RPMI7951 (cell line): ENCODE data around the gene HK1. TPM values are rescaled to one million over a fixed set of nuclear protein-coding genes. Genes with fewer than 3 reads are reported as not detected.

Experiments
- DNase-seq: peaks from one replicate; pipeline ENCODE4 v3.0.0-alpha.2; 2012; ENCODE audit warnings: low read depth
- total RNA-seq: library from RNA; depleted of rRNA; stranded (reverse); fragments of >200 nt; shearing (Covaris generic); gene quantifications from 2 replicates; pipeline ENCODE4 v1.2.3, GENCODE V29; 2014

HK1 gene
- total RNA-seq, 1 experiment from 2014 or later, result 72.7 TPM

DNA sequence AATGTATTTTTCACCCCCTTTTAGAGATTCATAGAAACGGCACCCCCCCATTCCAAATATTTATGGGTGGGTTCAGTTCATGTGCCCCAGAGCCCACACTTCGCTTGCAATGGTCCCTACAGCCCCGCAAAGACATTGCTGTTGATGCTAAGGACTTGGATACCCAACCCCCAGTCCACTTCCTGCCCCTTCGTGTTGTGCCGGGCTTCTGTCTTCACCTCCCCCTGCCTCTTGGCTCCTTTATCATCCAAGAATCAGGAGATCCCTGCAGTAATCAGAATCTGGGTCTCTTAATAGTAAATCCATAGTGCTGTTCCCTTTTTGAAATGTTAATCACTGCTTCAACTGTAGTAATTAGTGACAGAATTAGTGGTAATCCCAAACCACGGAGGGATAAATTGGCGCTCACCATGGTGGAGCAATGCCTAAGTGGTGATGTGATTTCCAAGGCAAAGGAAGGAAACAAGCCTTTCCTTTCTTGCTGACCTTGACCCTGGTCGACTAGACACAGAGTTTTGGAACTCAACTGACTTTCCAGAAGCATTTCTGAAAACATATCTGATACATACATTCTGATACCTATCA lies 67.7 kb downstream of the HK1 start:
- DNase-seq, result no peak

DNA sequence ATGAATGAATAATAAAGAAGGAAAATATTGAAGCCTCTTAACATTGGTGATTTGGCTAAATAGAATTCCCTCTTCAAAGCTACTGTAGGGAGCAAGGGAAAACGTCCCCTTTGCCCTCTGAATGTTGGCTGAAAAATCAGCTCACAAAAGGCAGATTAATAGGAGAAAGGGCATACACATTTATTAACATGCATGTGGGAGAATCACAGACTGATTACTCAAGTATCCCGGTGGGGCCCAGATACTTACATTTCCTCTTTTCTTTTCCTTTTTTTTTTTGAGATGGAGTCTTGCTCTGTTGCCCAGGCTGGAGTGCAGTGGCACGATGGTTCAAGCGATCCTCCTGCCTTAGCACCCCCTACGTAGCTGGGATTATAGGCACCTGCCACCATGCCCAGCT lies 68.5 kb downstream of the HK1 start:
- no peak for DNase-seq

DNA sequence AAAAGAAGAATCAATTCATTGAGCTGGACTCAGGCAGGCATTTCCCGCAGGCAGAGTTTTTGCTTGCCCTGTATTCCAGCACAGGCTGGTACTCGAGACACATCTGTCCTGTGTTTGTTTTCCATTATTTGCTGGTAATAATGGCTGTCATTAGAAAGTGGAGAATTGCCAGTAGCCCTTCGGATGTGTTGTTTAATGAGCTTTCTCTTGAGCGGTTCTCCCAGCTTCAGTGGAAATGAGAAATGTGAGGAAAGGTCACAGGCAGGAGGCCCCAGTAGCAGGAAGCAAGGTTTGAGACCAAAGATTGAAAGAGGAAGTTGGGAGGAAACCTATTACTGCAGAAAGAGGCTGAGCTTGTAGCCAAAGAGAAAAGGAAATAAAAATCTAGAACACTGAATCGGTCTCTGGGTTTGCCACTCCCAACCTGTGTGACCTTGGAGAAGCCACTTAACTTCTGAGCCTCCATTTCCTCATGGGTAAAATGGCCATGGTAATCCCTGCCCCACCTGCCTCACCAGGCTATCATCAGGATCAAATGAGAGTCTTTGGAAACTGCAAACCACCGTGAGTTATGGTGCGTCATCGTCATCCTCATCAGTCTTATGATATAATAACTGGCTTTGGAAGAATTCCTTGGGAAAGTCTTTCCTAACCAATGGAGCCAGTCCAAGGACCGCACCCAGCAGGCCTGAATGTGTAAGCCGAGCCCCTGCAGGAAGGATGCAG lies 70.7 kb downstream of the HK1 start:
- peak; percentile 87 for DNase-seq

DNA sequence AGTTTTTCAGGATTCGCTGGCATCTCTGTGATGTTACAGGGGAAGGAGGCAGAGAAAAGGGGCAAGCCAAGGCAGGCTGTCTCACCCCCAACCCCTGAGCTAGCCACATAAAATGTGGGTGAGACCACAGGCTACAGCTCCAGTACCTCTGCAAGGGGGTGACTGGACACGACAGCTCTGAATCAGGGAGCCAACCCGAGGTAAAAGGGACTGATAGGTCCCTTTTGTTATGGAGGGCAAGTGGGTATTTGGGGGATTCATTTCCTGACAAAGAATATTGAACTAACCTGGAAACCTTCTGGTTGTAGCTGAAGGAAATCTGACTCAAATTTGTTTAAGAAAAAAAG lies 71.2 kb downstream of the HK1 start:
- DNase-seq, result no peak

DNA sequence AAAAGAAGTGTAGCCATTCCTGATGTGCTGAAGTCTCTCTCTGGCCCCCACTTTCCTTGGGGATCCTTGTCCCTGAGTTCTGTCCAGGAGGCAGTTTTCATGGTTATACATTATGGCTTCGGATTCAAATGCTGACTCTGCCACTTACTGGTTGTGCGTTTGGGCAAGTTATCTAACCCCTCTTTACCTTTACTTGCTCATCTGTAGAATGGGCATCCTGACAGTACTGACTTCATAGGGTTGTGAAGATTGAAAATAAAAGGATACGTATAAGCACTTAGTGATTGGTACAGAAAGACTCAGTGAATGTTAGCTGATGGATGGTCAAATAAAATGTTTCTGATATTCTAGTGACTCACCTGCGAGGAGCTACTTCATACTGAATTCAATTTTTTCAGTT lies 73.3 kb downstream of the HK1 start:
- DNase-seq, result no peak

DNA sequence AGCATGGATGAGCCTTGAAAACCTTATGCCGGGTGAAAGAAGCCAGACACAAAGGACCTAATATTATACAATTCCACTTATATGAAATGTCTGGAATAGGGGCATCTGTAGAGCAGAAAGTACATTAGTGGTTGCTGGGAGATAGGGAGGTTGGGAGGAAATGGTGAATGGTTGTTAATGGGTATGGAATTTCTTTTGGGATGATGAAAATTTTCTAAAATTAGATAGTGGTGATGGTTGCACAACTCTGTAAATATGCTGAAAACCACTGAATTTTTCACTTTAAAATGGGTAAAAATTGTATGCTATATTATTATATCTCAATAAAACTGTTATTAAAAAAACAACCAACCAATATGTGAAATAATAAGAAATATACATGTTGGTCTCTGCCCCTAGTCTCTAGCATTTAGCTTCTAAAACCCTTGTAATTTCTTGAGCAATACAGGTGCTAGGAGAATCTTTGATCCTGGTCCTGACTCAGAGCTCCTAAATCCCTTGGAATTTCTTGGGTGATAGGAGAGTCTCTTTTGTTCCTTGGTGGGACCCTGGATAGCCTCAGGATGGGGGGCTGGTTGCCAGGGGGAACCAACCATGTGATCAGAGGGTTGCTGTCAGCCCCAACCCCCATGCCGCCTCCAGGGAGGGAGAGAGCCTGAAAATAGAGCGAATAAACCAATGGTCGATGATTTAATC lies 74.4 kb downstream of the HK1 start:
- DNase-seq, result peak; percentile 67

DNA sequence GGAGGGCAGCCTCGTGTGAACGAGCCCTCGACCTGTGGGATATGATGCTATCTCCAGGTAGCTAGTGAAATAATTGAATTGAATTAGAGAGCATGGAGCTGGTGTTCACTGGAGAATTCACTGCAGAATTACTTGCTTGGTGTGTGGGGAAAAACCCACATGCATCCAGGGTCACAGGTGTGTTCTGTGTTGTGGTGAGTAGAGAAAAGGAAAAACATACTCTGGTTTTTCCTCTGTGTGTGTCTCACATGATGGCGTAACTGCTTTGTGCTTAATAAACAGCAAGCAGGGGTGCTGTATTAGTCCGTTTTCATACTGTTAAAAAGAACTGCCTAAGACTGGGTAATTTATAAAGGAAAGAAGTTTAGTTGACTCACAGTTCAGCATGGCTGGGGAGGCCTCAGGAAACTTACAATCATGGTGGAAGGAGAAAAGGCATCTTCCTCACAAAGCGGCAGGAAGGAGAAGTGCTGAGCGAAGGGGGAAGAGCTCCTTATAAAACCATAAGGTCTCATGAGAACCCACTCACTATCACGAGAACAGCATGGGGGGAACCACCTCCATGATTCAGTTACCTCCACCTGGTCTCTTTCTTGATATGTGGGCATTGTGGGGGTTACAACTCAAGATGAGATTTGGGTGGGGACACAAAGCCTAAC lies 75.8 kb downstream of the HK1 start:
- no peak for DNase-seq

DNA sequence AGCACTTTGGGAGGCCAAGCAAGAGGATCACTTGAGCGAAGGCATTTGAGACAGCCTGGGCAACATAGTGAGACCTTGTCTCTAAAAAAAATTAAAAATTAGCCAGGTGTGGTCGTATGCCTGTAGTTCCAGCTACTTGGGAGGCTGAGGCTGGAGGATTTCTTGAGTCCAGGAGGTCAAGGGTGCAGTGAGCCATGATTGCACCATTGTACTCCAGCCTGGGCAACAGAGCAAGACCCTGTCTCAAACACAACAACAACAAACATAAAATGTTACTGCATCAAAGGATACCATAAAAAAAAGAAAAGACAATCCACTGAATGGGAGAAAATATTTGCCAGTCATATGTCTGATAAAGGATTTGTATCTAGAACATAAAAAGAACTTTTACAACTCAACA lies 77.9 kb downstream of the HK1 start:
- DNase-seq, result no peak

DNA sequence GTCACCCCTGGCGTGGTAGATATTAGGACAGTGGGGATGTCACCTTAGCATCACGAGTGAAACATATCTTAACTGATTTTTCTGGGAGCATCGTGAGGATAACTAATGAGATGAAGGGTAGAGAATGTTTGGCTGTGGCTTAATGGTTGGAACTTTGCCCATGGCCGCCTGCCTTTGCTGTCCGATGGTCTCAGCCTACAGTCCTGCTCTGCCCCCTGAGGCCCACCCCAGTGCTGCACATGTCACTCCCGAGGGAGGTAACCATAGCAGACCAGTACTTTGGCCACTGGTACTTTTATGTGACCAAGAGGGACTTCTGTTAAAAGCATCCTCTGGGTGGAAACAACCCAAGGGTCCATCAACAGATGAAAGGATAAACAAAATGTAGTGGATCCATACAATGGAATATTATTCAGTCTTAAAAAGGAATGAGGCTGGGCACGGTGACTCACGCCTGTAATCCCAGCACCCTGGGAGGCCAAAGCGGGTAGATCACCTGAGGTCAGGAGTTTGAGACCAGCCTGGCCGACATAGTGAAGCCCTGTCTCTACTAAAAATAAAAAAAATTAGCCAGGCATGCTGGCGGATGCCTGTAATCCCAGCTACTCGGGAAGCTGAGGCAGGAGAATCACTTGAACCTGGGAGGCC lies 80.0 kb downstream of the HK1 start:
- DNase-seq, result no peak

DNA sequence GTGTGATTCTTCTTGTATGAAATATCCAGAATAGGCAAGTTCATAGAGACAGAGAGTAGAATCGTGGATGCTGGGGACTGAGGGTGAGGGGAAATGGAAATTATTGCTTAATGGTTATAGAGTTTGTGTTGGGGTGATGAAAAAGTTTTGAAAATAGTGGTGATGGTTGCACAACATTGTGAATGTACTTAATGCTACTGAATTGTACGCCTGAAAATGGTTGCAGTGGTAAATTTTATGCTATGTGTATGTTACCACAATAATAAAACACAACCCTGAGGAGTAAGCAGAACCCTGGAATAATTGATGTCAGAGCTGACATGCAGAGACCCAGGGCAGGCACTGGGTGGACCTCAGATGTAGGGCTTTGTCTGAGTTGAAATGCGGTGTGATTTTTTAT lies 80.9 kb downstream of the HK1 start:
- no peak for DNase-seq

DNA sequence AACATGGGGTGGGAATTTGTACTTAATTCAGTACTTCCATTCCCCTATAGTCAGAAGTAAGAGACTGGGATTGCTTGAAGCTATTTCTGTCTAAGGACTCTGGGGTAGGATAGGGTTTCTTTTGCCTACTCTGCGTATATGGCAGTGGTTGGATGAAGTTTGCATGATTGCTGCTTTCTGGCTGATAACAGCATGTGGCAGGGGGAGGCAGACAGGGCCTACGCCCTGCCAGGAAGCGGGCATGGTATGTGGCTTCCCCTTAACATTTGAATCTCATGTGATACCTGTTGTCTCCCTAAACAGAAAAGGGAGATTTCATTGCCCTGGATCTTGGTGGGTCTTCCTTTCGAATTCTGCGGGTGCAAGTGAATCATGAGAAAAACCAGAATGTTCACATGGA lies 81.3 kb downstream of the HK1 start:
- DNase-seq, result no peak

DNA sequence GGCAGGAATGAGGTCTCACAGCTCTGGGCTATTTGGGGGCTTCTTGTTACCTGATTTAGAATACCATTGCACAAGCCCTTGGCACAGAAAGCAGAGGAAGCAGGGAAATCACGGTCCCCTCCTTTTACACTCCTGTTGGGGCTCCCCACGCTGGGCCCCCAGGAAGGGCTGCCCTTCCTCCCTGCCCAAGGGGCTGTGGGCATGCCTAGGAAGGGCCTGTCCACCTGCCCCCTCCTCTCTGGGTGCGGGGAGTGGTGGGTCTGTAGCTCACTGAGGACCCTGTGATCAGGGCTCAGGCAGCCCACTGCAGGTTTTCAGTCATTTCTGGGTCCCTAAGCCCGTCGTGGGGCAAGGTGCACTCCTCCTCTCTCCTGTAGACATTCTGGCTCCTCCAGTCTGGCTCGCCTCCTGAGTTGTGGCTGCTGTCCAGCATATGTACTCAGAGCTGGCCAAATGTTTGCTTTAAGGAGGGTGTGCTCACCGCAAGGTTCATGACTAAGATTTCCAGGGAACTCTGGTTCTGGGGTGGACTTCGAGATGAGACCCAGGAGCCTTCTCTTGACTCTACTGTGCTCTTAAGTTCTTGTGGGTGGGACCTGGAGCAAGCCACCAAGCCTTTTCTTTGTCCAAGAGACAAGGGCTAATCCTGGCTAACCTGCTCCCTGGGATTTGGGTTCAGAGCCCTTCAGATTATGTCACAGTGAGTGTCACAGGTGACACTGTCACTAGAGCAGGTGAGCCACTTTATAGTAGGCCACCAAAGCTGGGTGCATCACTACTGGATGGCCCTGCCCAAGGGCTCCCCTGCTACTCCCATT lies 82.4 kb downstream of the HK1 start:
- DNase-seq, result peak; percentile 87

DNA sequence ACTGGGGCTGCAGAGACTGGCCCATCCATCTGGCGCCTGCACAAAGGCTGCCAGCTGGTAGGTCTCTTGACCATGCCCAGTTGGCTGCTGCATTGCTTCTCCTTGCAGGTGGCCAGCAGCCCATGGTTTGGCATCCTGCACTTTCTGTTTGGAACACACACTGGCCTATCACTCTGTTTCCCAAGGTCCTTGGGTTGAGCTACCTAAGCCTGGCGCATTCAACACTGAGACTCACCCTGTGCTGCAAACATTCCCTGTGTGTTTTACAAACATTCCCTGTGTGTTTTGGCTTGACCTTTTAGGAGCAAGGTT lies 83.0 kb downstream of the HK1 start:
- DNase-seq, result no peak

DNA sequence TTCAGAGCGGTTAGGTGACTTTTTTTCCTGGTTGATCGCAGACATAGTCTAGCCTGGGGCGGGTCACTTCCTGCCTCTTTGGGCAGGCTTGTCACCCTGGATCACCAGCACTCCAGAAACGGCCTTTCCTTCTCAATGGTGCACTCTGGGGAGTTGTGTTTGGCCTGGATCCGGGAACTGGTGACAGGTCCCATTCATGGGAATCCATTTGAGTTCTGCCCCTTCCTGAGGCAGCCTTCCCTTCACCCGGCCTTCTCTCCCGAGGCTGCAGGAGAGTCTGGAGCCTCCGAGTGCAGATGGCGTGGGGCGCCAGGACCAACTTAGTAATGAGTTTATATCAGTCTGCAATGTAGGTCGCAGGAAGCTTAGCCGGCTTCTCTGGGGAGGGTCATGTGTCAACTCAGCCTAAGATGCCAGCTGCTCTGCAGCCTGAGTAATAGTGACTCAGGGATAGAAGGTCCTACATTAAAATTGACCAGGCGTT lies 84.2 kb downstream of the HK1 start:
- DNase-seq, result peak; percentile 90

DNA sequence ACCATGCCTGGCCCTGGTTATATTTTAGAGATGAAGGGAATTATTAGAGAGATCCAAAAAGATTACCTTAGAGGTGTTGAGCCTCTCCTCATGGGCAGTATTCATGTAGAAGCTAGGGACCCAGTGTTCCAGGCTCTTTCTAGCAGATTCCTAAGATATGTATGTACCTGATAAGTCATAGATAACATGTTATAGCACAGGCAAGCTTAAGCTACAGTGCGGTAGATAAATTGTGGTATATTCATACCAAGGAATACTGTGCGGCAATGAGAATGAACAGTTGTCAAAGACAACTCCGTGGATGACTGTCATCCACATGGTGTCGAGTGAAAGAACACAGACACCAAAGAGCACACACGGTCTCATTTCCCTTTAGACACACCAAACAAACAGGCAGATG lies 85.4 kb downstream of the HK1 start:
- no peak for DNase-seq

DNA sequence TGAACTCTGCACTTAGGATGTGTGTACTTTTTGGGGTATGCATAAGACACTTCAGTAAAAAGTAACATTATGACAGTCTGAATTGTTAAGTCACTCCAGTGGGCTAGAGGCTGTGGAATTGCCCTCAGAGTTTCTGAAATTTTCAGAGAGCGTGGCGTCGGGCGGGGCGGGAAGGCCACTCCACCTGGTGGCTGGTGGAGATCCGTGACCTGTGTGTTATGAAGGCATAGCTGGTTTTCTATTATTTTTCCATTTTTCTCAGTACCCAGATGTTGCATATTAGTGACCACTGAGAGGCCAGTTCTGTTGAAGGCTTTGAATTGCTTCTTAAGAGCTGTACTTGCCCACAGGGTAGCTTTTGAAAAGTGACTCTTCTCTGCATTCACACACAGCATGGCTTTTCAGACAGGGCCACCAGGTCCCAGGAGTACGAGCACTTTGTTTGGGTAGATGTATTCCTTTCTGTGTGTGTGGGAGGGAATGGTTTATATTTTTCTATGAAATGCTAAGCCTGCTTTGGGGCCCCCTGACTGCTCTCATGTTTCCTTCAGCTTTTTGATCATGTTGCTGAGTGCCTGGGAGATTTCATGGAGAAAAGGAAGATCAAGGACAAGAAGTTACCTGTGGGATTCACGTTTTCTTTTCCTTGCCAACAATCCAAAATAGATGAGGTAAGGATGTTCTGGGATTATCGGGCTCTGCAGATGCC lies 86.1 kb downstream of the HK1 start:
- no peak for DNase-seq

DNA sequence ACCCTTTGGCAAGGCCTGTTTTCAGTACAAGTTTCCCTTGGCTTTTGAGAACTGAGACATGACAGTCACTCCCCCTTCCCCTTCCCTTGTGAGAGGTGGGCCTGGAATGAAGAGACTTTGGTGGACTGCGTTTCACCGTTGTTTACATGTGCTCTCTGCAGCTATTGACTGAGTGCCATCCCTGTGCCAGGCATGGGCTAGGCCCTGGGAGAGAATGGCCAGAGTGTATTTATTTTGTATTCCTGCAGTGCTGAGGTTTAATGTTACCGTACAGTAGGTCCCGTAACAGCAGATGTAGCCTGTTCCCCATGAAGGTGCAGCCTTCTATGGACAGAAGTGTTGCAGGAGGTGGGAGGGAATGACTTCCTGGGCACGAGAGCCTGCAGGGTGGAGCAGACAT lies 88.4 kb downstream of the HK1 start:
- no peak for DNase-seq

DNA sequence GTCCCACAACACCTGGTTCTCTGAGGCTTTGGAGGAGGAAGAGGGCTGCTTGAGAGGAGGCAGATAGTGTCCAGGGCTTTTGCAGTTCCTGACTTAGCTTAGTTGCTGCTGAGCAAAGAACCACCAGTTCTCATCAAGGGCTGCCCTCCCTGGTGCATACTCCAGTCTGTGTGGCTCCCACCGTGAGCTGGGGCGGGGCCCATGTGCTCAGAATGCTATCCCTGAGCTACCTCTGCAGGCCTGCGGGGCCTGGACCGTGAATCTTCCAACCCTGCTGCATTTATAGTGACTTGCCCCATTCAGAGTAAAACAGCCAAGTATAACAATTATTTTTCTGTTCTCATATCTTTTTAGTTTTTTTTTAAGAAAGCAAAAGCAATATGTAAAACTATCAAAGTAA lies 89.2 kb downstream of the HK1 start:
- no peak for DNase-seq

DNA sequence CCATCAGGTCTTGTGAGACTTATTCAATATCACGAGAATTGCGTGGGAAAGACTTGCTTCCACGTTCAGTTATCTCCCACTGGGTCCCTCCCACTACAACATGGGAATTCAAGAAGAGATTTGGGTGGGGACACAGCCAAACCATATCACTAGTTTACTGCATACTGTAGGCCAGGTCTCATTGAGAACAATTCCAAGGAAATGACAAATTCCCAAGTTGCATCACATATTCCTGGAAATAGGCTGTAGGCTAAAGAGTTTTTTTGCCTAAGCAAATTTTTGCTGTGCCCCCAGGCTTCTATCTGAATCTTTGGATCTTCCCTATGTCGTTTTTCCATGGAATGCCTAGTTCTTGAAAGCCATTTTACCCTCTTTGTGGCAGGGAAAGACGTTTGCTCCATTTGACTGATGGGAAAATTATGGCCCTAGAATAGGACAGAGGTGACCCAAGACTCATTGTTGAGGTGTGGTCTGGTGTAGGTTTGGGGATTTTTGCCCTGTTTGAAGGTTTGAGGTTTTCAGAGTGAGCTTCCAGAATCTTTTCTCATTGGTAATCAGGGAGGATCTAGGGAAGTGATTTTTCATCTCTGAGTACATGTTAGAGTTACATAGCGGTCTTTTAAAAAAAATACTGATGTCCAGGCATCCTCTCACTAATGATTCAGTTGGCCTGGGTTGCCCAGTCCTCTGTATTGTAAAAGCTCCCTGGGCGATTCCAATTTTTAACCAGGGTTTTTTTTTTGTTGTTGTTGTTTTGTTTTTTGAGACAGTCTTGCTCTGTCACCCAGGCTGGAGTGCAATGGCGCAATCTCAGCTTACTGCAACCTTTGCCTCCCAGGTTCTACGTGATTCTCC lies 94.1 kb downstream of the HK1 start:
- DNase-seq, result peak; percentile 40

DNA sequence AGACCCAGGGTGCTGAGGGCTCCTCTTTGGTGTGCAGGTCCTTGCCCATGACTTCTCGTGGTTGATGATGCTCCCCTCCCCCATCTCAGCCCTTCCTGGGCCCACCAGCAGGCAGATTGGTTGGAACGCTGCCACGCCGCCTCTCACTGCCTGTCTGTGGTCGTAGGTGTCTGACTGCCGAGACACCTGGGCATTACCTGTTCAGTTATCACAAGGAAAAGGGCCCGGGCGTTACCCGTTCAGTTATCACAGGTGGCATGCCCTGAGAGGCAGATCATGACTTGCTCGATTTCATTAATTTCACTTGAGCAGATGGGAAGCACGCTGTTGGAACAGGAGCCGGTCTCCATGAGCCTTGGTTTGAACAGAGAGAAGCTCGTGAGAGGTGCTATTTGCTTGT lies 95.9 kb downstream of the HK1 start:
- DNase-seq, result no peak
